ENCODE results near the gene CFAP61. TPM values are rescaled to one million over a fixed set of nuclear protein-coding genes. Genes with fewer than 3 reads are reported as not detected.

Gene CFAP61
- polyA plus RNA-seq, 1 donor from 2014 or later: not detected

GRCh38 chr20:20318365-20319161, 266.2 kb downstream of the CFAP61 start:
- Mint-ChIP-seq H3K27me3 (peaks cover 1% of the 10 kb centered on the region), H3K4me1 (peaks cover 3 to 7% (median 7%) of the 10 kb centered on the region in 3 donors), H3K4me3 (no peak overlapping the region), H3K27ac (no peak overlapping the region), H3K36me3 (no peaks in the 10 kb centered on the region), H3K9me3 (peaks cover 0 to 8% (median 4%) of the 10 kb centered on the region in 3 donors)

GRCh38 chr20:20321134-20321533, 268.8 kb downstream of the CFAP61 start:
- Mint-ChIP-seq H3K36me3 (no peaks in the 10 kb centered on the region), H3K9me3 (peaks cover 1 to 8% (median 2%) of the 10 kb centered on the region in 3 donors), H3K4me1 (peaks cover 3 to 7% (median 7%) of the 10 kb centered on the region in 3 donors), H3K4me3 (no peak overlapping the region), H3K27ac (no peak overlapping the region), H3K27me3 (peaks cover 1% of the 10 kb centered on the region)

DNA sequence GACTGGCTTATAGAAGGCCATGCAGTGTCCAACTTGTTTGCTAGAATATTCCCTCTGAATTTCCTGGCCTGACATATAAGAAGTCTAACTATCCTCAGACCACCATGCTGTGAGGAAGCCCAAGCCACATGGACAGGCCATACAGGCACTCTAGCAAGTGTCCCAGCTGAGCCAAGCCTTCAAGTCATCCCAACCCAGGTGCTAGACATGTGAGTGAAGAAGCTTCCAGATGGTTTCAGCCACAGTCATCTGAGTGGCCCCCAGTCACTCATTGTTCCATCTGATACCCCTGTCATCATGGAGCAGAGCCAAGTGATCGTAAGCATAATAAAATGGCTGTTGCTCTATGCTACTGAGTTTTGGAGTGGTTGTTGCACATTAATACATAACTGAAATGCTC, 269.6 kb downstream of the CFAP61 start:
- Mint-ChIP-seq H3K27me3 (peaks cover 1% of the 10 kb centered on the region), H3K9me3 (peaks cover 1 to 8% (median 2%) of the 10 kb centered on the region in 3 donors), H3K27ac (no peak overlapping the region), H3K36me3 (no peaks in the 10 kb centered on the region), H3K4me1 (peaks cover 3 to 7% (median 7%) of the 10 kb centered on the region in 3 donors), H3K4me3 (no peak overlapping the region)

GRCh38 chr20:20322912-20323311, 270.6 kb downstream of the CFAP61 start:
- Mint-ChIP-seq H3K27me3 (peaks cover 1% of the 10 kb centered on the region), H3K4me3 (no peak overlapping the region), H3K9me3 (peaks cover 2 to 8% (median 4%) of the 10 kb centered on the region in 3 donors), H3K4me1 (no peaks in the 10 kb centered on the region), H3K36me3 (no peaks in the 10 kb centered on the region), H3K27ac (no peak overlapping the region)

DNA sequence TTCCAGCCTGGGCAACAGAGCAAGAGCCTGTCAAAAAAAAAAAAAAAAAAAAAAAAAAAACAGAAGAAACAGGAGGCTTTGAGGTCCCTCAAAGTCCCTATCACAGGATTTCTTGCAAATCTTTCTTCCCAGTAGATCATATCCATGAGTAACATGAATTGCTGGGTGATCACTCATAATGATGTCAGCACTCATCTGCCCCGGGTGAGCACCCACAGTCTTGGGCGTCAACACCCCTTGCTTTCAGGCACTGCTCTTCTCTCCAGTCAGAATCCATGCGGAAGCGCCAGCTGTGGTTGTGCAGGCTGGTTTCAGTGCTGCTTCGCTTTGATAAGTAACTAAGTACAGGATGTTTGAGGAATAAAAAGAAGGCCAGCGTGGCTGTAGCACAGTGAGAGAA, 275.4 kb downstream of the CFAP61 start:
- H3K27me3 Mint-ChIP-seq: peaks cover 5% of the 10 kb centered on the region
- peaks cover 0 to 4% (median 0%) of the 10 kb centered on the region in 3 donors for H3K9me3 Mint-ChIP-seq
- no peak overlapping the region for H3K4me3 Mint-ChIP-seq
- no peak overlapping the region for H3K27ac Mint-ChIP-seq
- H3K36me3 Mint-ChIP-seq: peaks cover 1% of the 10 kb centered on the region
- peaks cover 0 to 1% (median 0%) of the 10 kb centered on the region in 3 donors for H3K4me1 Mint-ChIP-seq

DNA sequence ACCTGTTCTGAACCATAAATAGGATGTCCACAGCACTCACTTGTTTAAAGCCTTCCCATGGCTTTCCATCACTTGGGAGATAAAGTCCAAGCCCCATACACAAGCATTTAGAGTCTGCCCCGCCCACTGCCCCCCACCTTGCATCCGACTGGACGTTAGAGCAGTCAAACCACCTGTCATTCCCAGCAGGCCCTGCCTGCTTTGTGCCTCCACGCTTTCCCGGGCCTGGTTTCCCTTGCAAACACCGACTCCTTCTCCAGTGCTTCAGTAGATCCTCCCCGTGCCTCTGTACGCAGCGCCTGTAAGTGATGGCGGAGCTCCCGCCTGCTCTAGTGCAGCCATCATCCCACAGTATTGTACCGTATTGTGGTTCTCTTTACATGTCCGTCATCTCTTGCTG, 277.2 kb downstream of the CFAP61 start:
- peak overlapping the region in 1 of 3 donors; percentile 77 for H3K27ac Mint-ChIP-seq
- H3K4me3 Mint-ChIP-seq: no peak overlapping the region
- H3K4me1 Mint-ChIP-seq: peaks cover 3 to 11% (median 9%) of the 10 kb centered on the region in 3 donors
- peaks cover 5% of the 10 kb centered on the region for H3K27me3 Mint-ChIP-seq
- H3K9me3 Mint-ChIP-seq: peaks cover 0 to 2% (median 0%) of the 10 kb centered on the region in 3 donors
- H3K36me3 Mint-ChIP-seq: peaks cover 1% of the 10 kb centered on the region

DNA sequence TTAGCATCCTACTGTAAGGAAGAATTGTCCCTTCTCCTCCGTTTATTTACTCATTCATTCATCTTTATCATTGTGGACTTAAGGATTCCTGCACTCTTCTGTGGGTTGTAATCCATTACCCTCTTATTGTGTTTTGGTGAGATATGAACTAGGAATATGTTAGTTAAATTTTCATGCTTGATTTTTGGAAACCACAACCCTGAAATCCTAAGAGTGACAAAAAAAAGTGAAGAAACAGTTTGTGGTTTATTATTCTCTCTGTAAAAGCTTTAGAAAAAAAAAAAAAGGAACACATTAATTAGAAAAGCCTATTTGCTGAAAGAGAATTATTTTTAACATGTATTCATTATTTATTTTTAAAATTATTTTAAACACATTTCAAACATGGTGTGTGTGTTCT, 278.8 kb downstream of the CFAP61 start:
- peaks cover 1% of the 10 kb centered on the region for H3K36me3 Mint-ChIP-seq
- H3K4me1 Mint-ChIP-seq: peaks cover 4 to 14% (median 12%) of the 10 kb centered on the region in 3 donors
- H3K4me3 Mint-ChIP-seq: no peak overlapping the region

GRCh38 chr20:20331817-20332216, 279.5 kb downstream of the CFAP61 start:
- H3K9me3 Mint-ChIP-seq: peaks cover 0 to 3% (median 2%) of the 10 kb centered on the region in 3 donors
- H3K27me3 Mint-ChIP-seq: peaks cover 5% of the 10 kb centered on the region
- H3K36me3 Mint-ChIP-seq: peaks cover 1% of the 10 kb centered on the region
- H3K27ac Mint-ChIP-seq: no peak overlapping the region
- H3K4me1 Mint-ChIP-seq: peaks cover 4 to 14% (median 12%) of the 10 kb centered on the region in 3 donors
- H3K4me3 Mint-ChIP-seq: no peak overlapping the region

More for the DNA sequence above, 278.8 kb downstream of the CFAP61 start:
- H3K27me3 Mint-ChIP-seq: peaks cover 5% of the 10 kb centered on the region
- no peak overlapping the region for H3K27ac Mint-ChIP-seq
- H3K9me3 Mint-ChIP-seq: peaks cover 0 to 3% (median 2%) of the 10 kb centered on the region in 3 donors

DNA sequence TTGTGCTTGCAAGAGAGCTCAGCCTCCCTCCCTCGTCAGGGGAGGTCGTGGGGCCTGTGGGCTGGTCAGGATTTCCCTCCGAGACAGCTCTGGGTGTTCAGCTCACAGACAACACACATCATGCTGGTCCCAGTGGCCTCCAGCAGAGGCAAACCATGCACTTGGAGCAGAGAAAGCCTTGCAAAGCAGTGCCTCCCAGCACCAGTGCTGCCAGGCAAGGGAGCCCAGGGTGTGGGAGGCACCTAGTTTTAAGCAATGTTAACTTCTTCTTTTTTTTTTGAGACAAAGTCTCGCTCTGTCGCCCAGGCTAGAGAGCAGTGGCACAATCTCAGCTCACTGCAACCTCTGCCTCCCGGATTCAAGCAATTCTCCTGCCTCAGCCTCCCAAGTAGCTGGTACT, 281.5 kb downstream of the CFAP61 start:
- Mint-ChIP-seq H3K9me3 (peaks cover 0 to 3% (median 0%) of the 10 kb centered on the region in 3 donors), H3K36me3 (peaks cover 1% of the 10 kb centered on the region), H3K27me3 (peaks cover 5% of the 10 kb centered on the region), H3K4me3 (peak overlapping the region; percentile 34 to 76 (median 54)), H3K27ac (peak overlapping the region; percentile 21 to 83 (median 81)), H3K4me1 (peaks cover 4 to 14% (median 12%) of the 10 kb centered on the region in 3 donors)

- H3K4me1 Mint-ChIP-seq: peaks cover 4 to 14% (median 12%) of the 10 kb centered on the region in 3 donors
- H3K27ac Mint-ChIP-seq: peak overlapping the region; percentile 21 to 83 (median 81)
- peak overlapping the region; percentile 25 to 76 (median 44) for H3K4me3 Mint-ChIP-seq
Observed at GRCh38 chr20:20334489-20334888, 282.2 kb downstream of the CFAP61 start.

GRCh38 chr20:20338133-20338730, 285.9 kb downstream of the CFAP61 start:
- peak overlapping the region in 1 of 3 donors; percentile 20 for H3K27ac Mint-ChIP-seq
- H3K27me3 Mint-ChIP-seq: no peaks in the 10 kb centered on the region
- H3K36me3 Mint-ChIP-seq: no peaks in the 10 kb centered on the region
- peaks cover 0 to 3% (median 0%) of the 10 kb centered on the region in 3 donors for H3K9me3 Mint-ChIP-seq
- no peak overlapping the region for H3K4me3 Mint-ChIP-seq
- peaks cover 2 to 13% (median 11%) of the 10 kb centered on the region in 3 donors for H3K4me1 Mint-ChIP-seq

More at GRCh38 chr20:20334489-20334888, 282.2 kb downstream of the CFAP61 start:
- no peaks in the 10 kb centered on the region for H3K36me3 Mint-ChIP-seq
- H3K27me3 Mint-ChIP-seq: no peaks in the 10 kb centered on the region
- H3K9me3 Mint-ChIP-seq: peaks cover 0 to 3% (median 0%) of the 10 kb centered on the region in 3 donors

GRCh38 chr20:20340443-20340842, 288.1 kb downstream of the CFAP61 start:
- Mint-ChIP-seq H3K4me3 (peak overlapping the region in 1 of 4 donors; percentile 29), H3K4me1 (no peaks in the 10 kb centered on the region), H3K27me3 (peaks cover 13% of the 10 kb centered on the region), H3K27ac (no peak overlapping the region), H3K9me3 (peaks cover 0 to 3% (median 3%) of the 10 kb centered on the region in 3 donors), H3K36me3 (peaks cover 2% of the 10 kb centered on the region)

DNA sequence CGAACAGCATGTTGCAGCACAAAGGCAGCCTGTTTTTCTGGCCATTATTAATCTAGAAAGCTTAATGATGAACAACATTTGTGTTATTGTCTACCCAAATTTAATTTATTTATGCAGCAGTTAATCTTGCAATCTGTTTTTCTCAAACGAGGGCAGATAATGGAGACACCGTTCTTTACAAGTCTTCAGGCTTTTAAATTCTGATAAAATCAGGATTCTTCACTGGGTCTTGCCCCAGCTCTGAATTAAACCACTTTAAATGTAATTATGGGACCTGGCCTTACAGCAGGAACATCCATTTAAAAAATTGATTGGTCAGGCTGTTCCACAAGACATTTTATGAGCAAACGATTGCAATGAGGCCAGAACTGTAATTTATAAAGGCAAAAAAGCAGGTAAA, 289.0 kb downstream of the CFAP61 start:
- no peak overlapping the region for H3K27ac Mint-ChIP-seq
- H3K4me1 Mint-ChIP-seq: no peaks in the 10 kb centered on the region
- peaks cover 2% of the 10 kb centered on the region for H3K36me3 Mint-ChIP-seq
- peaks cover 13% of the 10 kb centered on the region for H3K27me3 Mint-ChIP-seq
- no peak overlapping the region for H3K4me3 Mint-ChIP-seq
- peaks cover 0 to 3% (median 0%) of the 10 kb centered on the region in 3 donors for H3K9me3 Mint-ChIP-seq

DNA sequence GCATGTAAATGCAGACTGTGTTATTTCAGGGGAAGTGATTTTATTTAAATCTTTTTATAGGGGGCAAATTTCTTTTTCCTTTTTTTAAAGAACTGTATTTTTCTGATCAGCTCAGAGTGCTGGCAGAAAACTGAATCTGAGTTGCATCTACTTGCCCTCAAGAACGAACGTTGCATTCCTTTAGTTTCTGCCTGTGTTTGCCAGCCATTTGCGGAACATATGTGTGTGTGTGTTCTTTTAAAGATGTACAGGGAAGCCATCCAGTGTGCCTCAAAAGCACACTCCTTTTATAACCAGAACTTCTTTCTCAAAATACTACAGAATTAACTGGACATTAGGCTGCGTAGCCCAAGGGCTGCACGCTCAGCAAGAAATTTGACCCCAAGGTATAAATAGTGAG, 289.7 kb downstream of the CFAP61 start:
- Mint-ChIP-seq H3K4me1 (no peaks in the 10 kb centered on the region), H3K27me3 (peaks cover 13% of the 10 kb centered on the region), H3K27ac (no peak overlapping the region), H3K36me3 (peaks cover 3% of the 10 kb centered on the region), H3K4me3 (no peak overlapping the region), H3K9me3 (peaks cover 0 to 5% (median 4%) of the 10 kb centered on the region in 3 donors)

DNA sequence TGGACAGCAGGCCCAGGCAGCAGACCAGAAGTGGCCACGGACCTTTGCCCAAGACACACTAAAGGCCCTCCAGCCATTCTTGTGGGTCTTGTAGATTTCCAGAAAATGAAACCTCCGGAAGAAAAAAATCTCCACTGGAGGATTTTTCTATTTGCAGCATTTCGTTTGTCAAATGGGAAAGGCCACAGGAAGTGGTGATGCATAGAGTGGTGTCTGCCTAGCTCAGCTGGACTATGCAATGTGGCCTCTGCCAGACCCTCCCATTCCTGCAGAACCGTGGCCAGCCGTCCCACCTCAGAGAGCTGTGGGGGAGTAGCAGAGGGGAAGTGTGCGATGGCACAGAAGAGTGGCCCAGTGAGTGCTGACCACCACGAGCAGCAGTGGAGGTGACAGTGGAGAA, 291.6 kb downstream of the CFAP61 start:
- Mint-ChIP-seq H3K9me3 (peaks cover 0 to 12% (median 12%) of the 10 kb centered on the region in 3 donors), H3K36me3 (peaks cover 6% of the 10 kb centered on the region), H3K27me3 (peaks cover 17% of the 10 kb centered on the region), H3K27ac (no peak overlapping the region), H3K4me3 (no peak overlapping the region), H3K4me1 (no peaks in the 10 kb centered on the region)

All from IgD-negative memory B cell (primary cell).